IPS DF 6.9 (cell line): ENCODE measurements around the gene DSG2.

ENCODE experiments used
- DNase-seq: peaks from one replicate; pipeline ENCODE4 v3.0.0-alpha.2; 2013; ENCODE audit warnings: low read depth, low spot score
- H3K27ac ChIP-seq: one replicate; pipeline ENCODE4 v1.5.1; 2013; ENCODE audit warnings: low read length, control low read depth
- H3K27me3 ChIP-seq: 2 replicates; pipeline ENCODE4 v1.6.1; 2013; ENCODE audit warnings: mild to moderate bottlenecking, low read length; ENCODE audit not compliant: control insufficient read depth, insufficient read depth
- H3K36me3 ChIP-seq: 2 replicates; pipeline ENCODE4 v1.6.1; 2013; ENCODE audit warnings: low read length; ENCODE audit not compliant: control insufficient read depth, insufficient read depth
- H3K4me1 ChIP-seq: 2 replicates; pipeline ENCODE4 v1.6.1; 2013; ENCODE audit warnings: low read length; ENCODE audit not compliant: control insufficient read depth, insufficient read depth
- H3K4me3 ChIP-seq: 2 replicates; pipeline ENCODE4 v1.5.1; 2013; ENCODE audit warnings: mild to moderate bottlenecking, low read length
- H3K9me3 ChIP-seq: 2 replicates; pipeline ENCODE4 v1.6.1; 2013; ENCODE audit warnings: low read length, inconsistent platforms; ENCODE audit not compliant: control insufficient read depth, insufficient read depth
- WGBS: extraction: QIAGEN DNeasy Blood & Tissue Kit; methylation state at CpG from one replicate; pipeline ENCODE4 v1.1.7; 2013; ENCODE audit warnings: mixed read lengths, missing lambda C conversion rate; ENCODE audit not compliant: insufficient read length, insufficient coverage; 5-methylcytosine and 5-hydroxymethylcytosine counted together

DSG2 gene

DNA sequence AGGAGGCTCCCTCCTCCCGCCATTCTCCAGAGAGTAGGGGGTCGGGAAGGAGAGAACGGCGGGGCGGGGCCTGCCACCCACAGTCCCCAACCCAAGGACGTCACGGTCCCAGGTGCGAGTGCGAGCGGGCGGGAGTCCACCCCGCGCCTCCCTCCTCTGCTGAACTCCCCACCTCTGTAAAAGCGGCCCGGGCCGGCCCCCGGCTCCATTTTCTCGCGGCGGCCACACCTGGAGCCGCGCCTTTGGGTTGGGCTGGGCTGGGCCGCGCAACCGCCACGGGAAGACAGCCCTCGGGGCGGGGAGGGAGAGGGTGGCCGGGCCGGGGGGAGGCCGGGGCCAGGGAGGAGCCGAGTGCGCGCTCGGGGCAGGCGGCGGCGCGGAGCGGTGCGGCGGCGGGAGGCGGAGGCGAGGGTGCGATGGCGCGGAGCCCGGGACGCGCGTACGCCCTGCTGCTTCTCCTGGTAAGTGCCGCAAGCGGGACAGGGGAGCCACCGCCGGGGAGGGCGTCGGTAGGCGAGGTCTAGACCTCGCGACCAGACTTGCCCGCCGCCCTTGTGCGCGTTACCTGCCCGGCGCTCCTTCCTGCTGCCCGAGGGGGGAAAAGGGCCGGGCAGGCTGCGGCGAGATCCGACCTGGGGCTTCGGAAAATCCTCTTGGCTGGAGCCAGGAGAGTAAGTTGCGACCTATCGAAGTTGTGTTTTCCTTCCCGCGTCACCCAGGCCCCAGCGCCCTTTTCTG is at the start of gene DSG2:
DSG2 (plus strand) TSS at position 342 of the 738 bp plus-strand sequence; CDS start at position 417, 75 bp downstream.
- no CpG with 5 or more reads among the region's 79 CpGs for WGBS

DNA sequence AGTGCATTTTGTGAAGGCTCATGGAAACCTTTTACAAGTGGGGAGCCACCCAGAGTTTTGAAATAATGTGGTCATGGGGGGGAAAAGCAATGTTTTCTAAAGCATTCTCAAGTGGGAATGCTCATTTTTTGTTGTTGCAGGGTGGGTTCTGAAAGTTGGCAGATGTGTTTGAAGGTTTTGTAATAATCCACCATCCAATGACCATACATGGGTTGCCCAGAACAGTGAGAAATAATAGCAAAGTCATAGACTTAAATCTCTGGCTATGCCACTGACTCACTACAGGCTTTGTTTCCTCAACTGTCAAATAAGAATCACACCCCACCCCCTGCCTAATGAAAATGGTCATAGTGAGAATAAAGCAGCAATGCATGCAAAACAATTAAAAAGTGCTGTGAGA is 47.6 kb upstream of the DSG2 start:
- Histone ChIP-seq H3K36me3 (no peaks in the 10 kb centered on the region), H3K27me3 (no peaks in the 10 kb centered on the region), H3K4me3 (no peak overlapping the region), H3K4me1 (no peaks in the 10 kb centered on the region), H3K27ac (no peak overlapping the region), H3K9me3 (no peaks in the 10 kb centered on the region)
- no peak for DNase-seq

More for the DNA sequence above, at the start of gene DSG2:
- Histone ChIP-seq H3K4me3 (peak within 1 kb of the TSS; percentile 86), H3K27ac (no peak within 1 kb of the TSS), H3K27me3 (no peaks in the 10 kb centered on the region), H3K36me3 (no peaks in the 10 kb centered on the region), H3K4me1 (peaks cover 2% of the 10 kb centered on the region; the same call in 1 of the 2 replicates), H3K9me3 (no peaks in the 10 kb centered on the region)
- DNase-seq, result peak; percentile 48

DNA sequence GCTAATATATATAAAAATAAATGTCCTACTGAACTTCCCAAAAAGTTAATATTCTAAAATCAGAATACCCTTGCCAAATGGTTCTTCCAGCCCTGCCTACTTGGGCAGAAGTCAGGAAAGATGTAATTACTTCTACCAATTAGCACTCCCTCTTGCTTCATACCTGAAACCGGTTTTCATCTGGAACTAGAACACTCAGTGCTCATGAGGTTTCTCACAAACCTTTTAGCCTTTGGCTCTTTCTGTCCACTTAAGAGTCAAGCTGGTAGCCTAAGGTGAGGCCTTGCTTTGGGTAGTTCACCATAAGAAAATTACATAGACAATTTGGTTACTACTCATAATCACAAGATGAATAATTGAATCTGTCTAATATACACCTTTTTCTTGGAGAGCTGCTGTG is 46.4 kb upstream of the DSG2 start:
- no peak for DNase-seq
- Histone ChIP-seq H3K4me3 (no peak overlapping the region), H3K36me3 (no peaks in the 10 kb centered on the region), H3K27ac (no peak overlapping the region), H3K27me3 (no peaks in the 10 kb centered on the region), H3K9me3 (no peaks in the 10 kb centered on the region), H3K4me1 (no peaks in the 10 kb centered on the region)
- WGBS, result no CpG with 5 or more reads among the region's 1 CpG

DNA sequence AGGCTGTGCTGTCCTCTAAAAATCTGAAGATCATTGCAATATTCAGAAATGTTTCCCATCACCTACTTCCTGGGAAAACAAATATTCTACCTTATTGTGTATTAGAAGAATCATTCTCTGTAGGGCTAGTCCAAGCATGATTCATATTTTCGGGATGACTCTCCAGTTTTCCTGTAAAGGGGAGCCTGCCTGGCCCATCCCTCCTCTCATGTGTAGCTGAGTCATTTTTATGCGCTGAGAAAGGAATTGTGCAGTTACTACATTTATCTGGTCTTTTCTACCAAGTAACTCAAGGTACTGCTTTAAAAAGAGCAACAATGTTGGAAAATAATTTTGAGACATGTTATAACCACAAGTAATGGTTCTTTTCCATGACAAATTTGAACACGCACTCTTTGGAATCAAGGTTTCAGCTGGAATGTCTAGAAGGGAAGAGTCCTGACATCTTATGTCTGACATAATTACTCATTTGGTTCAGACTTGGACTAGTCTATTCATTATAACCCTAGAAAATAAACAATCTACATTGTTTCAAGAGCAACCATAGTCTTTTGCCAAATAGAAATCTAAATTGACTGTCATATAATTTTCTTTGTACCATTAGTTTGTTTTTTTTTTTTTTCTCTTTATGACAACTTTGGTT is 43.8 kb upstream of the DSG2 start:
- no CpG with 5 or more reads among the region's 3 CpGs for WGBS
- no peak overlapping the region for H3K4me3 ChIP-seq
- H3K9me3 ChIP-seq, result no peaks in the 10 kb centered on the region
- no peak for DNase-seq
- H3K27ac ChIP-seq, result no peak overlapping the region
- no peaks in the 10 kb centered on the region for H3K4me1 ChIP-seq
- H3K36me3 ChIP-seq, result no peaks in the 10 kb centered on the region
- no peaks in the 10 kb centered on the region for H3K27me3 ChIP-seq

DNA sequence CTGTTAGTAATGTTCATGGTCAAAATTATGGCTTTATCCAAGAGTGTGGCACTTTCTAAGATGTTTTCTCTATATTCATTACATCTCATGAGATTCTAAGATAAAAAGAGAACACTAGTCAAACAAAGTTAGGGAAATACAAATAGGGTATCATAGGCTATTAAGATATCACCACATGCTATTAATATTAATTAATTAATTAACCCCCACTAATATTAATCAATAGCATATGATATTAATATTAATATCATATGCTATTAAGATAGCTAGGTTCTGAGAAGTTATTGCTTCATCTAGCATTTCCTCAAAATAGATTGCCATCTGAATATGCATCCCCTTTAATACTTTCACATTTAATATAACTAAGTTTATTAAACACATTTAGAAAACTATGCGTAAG is 28.3 kb upstream of the DSG2 start:
- 100% methylated on average over 1 of the region's 1 CpG for whole genome bisulfite sequencing
- no peak overlapping the region for H3K4me3 ChIP-seq
- no peaks in the 10 kb centered on the region for H3K36me3 ChIP-seq
- no peak for DNase-seq
- no peaks in the 10 kb centered on the region for H3K9me3 ChIP-seq
- H3K27ac ChIP-seq, result no peak overlapping the region
- no peaks in the 10 kb centered on the region for H3K27me3 ChIP-seq
- H3K4me1 ChIP-seq, result no peaks in the 10 kb centered on the region

DNA sequence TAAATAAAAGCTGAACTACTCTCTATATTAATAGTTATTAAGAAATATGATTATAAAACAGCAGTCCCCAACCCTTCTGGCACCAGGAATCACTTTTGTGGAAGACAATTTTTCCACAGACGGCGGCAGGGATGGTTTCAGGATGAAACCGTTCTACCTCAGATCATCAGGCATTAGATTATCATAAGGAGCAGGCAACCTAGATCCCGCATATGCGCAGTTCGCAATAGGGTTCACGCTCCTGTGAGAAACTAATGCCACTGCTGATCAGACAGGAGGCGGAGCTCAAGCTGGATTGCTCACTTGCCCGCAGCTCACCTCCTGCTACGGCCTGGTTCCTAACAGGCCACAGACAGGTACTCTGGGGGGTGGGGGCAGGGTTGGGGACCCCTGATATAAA is 19.3 kb upstream of the DSG2 start:
- Histone ChIP-seq H3K27ac (no peak overlapping the region), H3K4me3 (no peak overlapping the region), H3K36me3 (no peaks in the 10 kb centered on the region), H3K4me1 (no peaks in the 10 kb centered on the region; the same call in 1 of the 2 replicates), H3K27me3 (no peaks in the 10 kb centered on the region), H3K9me3 (no peaks in the 10 kb centered on the region)
- DNase-seq, result no peak
- no CpG with 5 or more reads among the region's 10 CpGs for WGBS

DNA sequence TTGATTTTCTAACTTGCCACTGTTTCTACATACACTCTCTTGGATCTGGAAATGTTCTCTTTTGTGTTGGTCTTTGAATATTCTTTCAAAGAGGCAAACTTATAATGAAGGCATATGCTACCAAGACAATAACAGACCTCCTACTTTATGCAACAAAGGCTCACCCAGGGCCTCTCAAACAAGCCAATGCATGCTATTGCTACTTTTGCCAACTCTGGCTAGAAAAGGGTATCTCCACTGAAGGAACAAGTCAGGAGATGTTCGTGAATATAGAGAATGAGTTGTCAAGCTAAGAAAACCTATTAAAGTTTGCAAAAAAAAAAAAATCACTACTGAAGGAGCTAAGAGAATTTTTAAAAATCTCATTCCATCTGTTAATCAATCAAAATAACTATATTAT is 15.9 kb upstream of the DSG2 start:
- DNase-seq, result no peak
- Histone ChIP-seq H3K27ac (no peak overlapping the region), H3K36me3 (no peaks in the 10 kb centered on the region), H3K27me3 (no peaks in the 10 kb centered on the region), H3K4me1 (0 out of 2 replicates have a peak, but pooled peaks cover under 1% of the 10 kb centered on the region), H3K4me3 (no peak overlapping the region), H3K9me3 (no peaks in the 10 kb centered on the region)
- WGBS, result no CpG with 5 or more reads among the region's 1 CpG

DNA sequence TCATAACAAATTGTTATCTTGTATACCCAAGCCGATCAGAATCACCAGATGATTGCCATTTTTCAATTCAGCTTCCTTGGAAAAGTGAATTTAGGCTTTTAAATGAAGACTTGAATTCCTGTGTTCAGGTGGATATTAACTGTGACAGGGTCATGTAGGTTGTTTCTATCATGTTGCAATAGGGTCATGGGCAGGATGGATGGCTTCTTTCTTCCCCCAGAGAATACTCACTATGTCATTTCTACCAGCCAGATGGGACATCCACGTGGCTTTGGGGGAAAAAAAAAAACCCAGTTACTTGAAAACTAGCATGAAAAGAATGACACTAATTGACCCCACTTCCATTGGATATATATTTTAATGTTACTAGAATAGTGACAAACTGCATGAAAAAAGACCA is 14.6 kb upstream of the DSG2 start:
- no CpG with 5 or more reads among the region's 2 CpGs for WGBS

DNA sequence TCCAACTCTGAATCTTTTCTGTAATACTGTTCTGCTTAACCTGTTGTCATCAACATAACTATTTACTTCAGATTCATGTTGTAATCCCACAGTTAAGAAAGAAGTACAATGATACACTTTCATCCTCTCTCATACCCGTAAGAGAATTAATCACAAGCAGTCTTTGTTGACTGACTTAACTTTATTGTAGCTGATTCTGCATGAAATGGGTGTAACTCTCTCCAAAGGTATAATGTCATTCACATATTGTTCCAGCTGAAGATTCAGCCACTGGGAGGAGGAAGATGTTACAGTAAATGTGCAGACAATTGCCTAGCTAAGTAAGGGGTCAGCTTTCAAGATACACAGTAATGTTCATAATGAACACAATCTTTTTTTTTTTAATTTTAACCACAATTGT is 13.5 kb upstream of the DSG2 start:
- no peak overlapping the region for H3K27ac ChIP-seq
- no peak for DNase-seq
- no peaks in the 10 kb centered on the region for H3K9me3 ChIP-seq
- H3K4me1 ChIP-seq, result 0 out of 2 replicates have a peak, but pooled peaks cover 2% of the 10 kb centered on the region
- H3K4me3 ChIP-seq, result no peak overlapping the region
- H3K27me3 ChIP-seq, result no peaks in the 10 kb centered on the region
- H3K36me3 ChIP-seq, result no peaks in the 10 kb centered on the region
- WGBS, result no CpG with 5 or more reads among the region's 1 CpG

More for the DNA sequence above, 14.6 kb upstream of the DSG2 start:
- Histone ChIP-seq H3K27me3 (no peaks in the 10 kb centered on the region), H3K9me3 (no peaks in the 10 kb centered on the region), H3K4me1 (0 out of 2 replicates have a peak, but pooled peaks cover 2% of the 10 kb centered on the region), H3K36me3 (no peaks in the 10 kb centered on the region), H3K27ac (no peak overlapping the region), H3K4me3 (no peak overlapping the region)
- no peak for DNase-seq

DNA sequence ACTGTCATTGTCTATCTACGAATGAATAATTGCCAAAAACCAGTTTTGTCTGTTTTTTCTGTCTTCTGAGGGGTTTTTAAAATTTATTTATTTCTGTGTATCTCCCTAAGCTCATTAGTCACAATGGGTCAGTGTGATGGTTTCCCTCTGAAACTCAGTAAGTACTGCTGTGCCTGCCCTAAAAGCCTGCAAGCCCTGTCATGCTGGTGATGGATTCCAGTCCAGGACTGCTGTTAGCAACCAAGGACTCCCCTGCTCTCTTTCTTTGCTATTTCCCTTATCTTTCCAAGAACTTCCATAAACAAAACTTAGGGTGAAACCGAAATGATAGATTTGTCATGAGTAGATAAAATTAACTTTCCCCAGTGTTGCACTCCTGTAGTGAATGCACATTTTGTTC is 11.8 kb upstream of the DSG2 start:
- no peaks in the 10 kb centered on the region for H3K36me3 ChIP-seq
- H3K27ac ChIP-seq, result no peak overlapping the region
- no peaks in the 10 kb centered on the region for H3K9me3 ChIP-seq
- no peak for DNase-seq
- 0 out of 2 replicates have a peak, but pooled peaks cover 2% of the 10 kb centered on the region for H3K4me1 ChIP-seq
- no peaks in the 10 kb centered on the region for H3K27me3 ChIP-seq
- H3K4me3 ChIP-seq, result no peak overlapping the region
- WGBS, result no CpG with 5 or more reads among the region's 2 CpGs
